ENCODE measurements around the gene LASP1.
A peak's percentile ranks its signal among the peaks of the same experiment; 100 is the strongest.
"Not testable (repeated sequence)": the region's sequence is repeated elsewhere in the genome, so short reads cannot be mapped to it uniquely, and the experiment has no call there.

LASP1 gene

DNA sequence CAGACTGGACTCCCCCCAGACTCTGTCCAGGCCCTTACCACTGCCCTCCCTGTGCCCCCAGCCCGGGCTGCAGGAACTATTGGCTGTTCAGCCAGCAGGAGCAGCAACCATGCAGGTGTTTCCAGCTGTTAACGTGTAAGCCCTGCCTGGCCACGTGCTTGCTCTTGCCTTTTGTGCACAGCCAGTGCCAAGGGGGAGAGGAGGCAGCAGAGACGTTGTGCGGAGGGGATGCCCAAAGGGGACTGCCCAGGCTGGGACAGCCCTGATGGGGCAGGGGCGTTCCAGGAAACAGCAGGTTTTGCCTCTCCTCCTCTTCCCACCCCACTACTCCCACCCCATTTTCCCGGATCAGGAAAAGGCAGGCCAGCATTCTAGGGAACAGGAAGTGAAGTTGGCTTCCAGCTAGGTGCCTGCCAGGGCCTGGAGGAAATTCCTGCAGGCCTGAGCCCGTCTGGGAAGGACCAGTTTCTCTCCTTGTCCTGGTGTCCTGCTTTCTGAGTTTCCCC, 38.9 kb downstream of the LASP1 start:
- DNase-seq (ENCODE audit: low spot score): no peak

GRCh38 chr17:38910325-38910724, 40.5 kb downstream of the LASP1 start:
- no peak for DNase-seq (ENCODE audit: low spot score)

GRCh38 chr17:38911081-38911730, 41.3 kb downstream of the LASP1 start:
- DNase-seq (ENCODE audit: low spot score): no peak

- not testable (repeated sequence) for DNase-seq (ENCODE audit: low spot score)
Observed at GRCh38 chr17:38911731-38912081, 41.8 kb downstream of the LASP1 start.

GRCh38 chr17:38912221-38912813, 42.5 kb downstream of the LASP1 start:
- peak; percentile 12 for DNase-seq (ENCODE audit: low spot score)

DNA sequence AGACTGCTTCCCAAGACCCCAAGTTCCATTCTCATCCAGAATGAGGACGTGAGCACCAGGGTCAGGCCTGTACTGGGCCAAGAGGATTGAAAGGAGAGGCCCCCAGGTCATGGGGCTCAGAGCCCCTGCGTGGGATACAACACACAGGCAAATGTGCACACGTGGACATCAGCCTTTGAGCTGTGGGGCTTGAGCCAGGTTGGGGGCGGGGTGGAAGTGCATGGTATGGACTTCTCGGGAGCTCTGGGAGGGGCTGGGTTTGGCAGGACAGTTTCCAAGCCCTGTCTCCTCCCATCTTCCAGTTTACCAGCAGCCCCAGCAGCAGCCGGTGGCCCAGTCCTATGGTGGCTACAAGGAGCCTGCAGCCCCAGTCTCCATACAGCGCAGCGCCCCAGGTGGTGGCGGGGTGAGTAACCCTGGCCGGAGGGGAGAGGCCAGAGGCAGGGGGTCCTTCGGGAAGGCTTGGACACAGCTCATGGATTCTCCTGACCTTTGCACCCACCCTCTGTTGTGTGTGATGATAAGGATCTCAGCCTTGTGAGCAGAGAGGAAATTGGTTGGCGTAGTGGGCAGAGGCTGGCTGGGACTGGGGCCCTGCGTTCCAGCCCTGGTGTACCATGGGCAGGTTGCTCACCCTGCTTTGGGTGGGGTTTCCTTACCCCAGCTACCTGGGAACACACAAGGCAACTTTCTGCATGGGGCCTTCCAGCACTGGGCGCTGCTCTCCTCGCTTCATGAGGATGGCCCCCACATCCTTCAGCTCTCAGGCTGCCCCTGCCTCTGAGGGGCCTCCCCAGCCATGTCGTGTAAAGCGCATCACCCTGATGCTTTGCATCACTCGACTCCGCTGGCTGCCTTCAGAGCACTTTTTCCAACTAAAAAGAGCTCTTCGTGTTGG, 45.1 kb downstream of the LASP1 start:
- peak; percentile 7 for DNase-seq (ENCODE audit: low spot score)

DNA sequence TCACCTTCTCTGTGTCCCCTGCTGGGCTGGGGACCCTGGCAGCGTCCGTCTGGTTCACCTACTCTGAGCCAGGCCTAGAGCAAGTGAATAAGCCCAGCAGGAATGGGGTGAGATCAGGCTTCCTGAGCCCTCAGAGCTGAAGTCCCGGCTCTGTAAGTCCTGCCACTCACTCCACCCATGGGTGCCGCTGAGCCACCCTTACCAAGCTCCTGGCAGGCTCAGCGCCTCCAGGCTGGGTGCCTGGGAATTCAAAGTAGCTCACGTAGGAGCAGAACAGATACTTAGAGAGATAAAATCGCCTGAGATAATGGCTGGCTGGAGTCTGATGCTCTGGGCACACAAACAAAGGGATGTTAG, 45.8 kb downstream of the LASP1 start:
- no peak for DNase-seq (ENCODE audit: low spot score)

GRCh38 chr17:38916771-38917170, 46.9 kb downstream of the LASP1 start:
- no peak for DNase-seq (ENCODE audit: low spot score)

GRCh38 chr17:38917259-38917658, 47.4 kb downstream of the LASP1 start:
- no peak for DNase-seq (ENCODE audit: low spot score)

DNA sequence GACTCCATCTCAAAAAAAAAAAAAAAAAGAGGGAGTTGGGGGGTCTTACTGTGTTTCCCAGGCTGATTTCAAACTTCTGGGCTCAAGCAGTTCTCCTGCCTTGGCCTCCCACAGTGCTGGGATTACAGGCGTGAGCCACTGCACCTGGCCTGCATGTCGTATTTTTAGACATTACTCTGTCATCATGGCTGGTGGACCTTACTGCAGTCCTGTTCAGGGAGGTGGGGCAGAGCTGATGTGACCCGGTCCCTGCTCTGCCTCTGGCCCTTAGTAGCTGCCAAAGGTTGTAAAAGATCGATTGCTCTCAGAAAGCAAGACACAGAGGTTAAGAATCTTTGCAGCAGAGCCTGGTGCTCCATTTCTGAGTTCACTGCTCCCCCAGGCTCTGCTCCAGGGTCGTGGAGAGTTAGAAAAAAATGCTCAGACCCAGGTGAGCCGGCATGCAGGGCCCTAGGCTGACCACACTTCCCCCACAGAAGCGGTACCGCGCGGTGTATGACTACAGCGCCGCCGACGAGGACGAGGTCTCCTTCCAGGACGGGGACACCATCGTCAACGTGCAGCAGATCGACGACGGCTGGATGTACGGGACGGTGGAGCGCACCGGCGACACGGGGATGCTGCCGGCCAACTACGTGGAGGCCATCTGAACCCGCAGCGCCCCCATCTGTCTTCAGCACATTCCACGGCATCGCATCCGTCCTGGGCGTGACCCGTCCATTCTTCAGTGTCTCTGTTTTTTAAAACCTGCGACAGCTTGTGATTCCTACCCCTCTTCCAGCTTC, 48.5 kb downstream of the LASP1 start:
- no peak for DNase-seq (ENCODE audit: low spot score)

GRCh38 chr17:38918916-38919315, 49.1 kb downstream of the LASP1 start:
- no peak for DNase-seq (ENCODE audit: low spot score)

GRCh38 chr17:38919316-38920078, 49.6 kb downstream of the LASP1 start:
- DNase-seq (ENCODE audit: low spot score): no peak

GRCh38 chr17:38920374-38921291, 50.8 kb downstream of the LASP1 start:
- no peak for DNase-seq (ENCODE audit: low spot score)

DNA sequence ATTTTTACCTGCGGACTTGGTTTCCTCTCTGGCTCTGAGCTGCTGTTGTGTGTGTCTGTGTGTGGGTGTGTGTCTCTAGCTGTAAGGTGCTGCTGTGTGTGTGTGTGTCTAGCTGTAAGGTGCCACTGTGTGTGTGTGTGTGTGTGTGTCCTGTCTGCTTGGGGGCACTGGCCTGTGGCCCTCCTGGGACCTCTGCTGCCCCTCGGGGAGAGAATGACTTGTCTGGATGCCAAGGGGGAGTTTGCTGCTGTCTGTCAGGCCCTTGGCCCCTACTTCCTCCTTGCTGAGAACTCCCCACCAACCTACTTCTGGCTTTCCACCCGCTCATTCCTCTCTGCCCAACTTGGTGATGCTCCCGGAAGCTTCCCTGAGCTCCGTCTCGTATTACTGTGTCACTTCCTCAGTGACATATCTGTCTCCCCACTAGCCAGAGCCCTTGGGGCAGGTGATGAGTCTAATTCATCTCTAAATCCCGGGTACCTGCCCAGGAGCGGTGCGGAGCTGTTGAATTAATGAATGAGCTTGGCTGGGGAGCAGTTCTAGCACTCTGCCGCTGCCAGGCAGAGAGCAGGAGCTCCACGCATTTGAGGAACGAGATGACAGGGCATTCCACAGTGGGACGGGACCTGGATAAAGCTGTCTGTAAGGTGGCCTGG, 52.0 kb downstream of the LASP1 start:
- no peak for DNase-seq (ENCODE audit: low spot score)

DNA sequence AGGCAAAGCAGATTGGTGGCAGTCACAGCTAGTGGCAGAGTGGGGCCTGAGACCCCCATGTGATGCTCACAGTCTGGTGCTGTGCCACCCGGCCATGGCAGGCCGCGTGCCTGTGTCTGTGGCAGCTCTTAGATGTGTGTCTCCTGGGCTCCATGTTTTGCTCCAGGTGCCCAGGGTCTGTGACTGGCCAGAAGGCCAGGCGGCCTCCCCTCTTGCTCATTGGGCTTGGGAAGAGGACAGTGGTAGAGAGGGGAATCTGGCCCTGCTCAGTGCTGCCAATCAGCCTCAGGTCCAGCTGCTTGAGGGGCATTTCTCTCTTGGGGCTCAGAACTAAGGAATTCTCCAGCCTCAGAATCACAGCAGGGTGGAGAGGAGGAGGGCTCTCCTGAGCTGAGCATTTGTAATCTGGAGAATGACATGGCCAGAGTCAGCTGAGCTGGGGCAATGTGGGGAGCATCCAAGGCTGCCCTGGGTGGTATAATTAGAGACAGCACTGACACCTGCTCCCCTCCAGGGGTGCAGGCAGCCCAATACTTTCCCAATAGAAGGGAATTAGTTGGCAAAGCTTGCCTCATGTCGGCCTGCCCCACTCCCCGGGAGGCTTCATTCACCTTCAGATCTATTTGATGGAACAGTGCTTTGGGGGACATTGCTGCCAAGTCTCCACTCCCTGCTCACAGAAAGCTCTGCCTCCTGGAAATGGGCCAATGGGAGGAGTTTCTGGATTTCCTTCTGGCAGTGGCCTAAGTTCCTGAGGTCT, 52.9 kb downstream of the LASP1 start:
- peak; percentile 56 for DNase-seq (ENCODE audit: low spot score)

DNA sequence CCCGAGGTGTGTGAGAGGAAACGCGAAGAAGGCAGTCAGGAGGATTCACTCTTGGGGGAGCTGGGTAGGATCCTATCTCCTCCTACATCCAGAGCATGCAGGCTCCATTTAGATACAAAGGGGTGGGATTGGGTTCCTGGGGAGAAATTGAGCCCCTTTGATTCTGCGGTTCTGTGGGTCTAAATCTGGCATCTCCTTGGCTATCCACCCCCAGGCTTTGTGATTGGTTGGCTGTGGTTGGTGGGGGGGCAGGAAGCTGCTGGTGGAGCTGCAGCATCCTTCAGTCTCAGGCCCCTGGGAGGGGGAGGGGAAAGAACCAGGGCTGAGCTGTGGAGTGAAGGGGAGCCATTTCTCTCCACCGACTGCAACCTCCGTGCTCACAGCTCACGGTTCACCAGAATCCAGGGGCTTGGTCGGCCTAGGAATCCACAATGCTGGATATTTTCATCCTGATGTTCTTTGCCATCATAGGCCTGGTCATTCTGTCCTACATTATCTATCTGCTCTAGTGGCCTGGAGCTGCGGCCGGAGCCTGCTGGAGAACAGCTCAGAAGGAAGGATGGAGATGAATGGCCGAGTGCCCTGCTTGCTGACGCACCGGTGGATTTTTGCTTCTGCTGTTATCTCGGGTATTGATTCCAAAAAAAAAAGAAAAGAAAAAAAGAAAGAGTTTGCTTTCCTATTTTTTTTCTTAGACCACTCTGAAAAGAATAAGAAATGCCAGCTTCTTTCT, 55.6 kb downstream of the LASP1 start, which contains the start of gene LASP1NB:
Gene LASP1NB, plus strand, starts transcription at position 352 of the 733 bp plus-strand sequence.
- peak; percentile 60 for DNase-seq (ENCODE audit: low spot score)

DNA sequence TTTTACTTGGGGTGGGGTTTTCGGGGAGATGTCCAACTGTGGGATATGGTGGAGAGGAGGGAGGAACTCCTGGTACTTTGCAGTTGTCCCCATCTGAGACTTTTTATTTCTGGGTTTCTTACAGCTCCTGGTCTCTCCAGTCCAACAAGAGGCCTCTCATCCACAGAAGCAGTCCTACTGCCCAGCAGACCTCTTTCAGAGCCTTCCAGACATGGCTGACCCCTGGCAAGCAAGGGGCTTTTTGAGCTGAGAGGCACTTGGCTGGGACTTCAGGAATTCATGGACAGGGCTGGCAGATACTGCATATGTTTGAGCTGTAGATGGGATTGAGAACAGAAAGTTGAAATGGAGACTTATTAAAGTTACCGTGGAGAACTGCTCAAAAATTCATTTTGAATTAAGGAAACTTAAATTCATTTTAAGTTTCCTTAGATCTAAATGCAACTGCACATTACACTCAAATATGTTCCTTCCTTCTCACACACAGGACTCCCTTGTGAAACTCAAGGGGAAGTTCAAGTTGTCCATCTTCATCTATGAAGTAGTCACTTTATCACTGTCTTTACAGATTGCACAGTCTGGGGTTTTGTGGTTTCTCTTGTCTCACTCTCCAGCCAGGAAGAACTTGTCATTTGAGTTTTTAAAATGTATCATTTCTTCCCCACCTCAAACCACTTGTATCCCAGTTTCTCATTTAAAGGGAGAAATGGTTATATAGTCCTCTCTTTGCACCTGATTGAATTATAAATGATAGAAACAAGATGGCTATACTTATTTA, 56.6 kb downstream of the LASP1 start:
- no peak for DNase-seq (ENCODE audit: low spot score)

Measured in AG20443 (cell line).